A673 (cell line): Measurements from ENCODE around the gene OSBPL8.

Experiments
- CTCF ChIP-seq: fragments of 300-800, 200-600 bp; sonication (generic); conservative IDR thresholded peaks from 2 replicates; pipeline ENCODE4 v1.5.1; 2017; ENCODE audit warnings: low read depth, mild to moderate bottlenecking, antibody characterized with exemption, low read length, moderate library complexity, mixed read lengths
- EZH2 ChIP-seq: fragments of 200-600 bp; sonication (generic); IDR thresholded peaks from 2 replicates; pipeline ENCODE4 v1.6.1; 2017; ENCODE audit warnings: borderline replicate concordance, low read depth, mild to moderate bottlenecking, mixed read lengths, antibody characterized with exemption, low read length; ENCODE audit not compliant: poor library complexity, severe bottlenecking

DNA sequence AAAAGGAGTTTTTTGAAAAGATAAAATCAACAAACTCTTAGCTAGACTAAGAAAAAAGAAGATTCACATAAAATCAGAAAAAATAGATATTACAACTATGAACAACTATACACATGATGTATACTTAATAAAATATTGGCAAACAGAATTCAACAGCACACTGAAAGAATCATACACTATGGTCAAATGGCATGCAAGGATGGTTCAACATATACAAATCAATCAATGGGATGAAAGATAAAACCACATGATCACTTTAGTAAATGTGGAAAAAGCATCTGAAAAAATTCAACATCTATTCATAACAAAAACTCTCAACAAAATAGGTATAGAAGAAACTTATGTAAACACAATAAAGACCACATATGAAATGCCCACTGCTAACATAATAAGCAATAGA lies 126.8 kb downstream of the OSBPL8 start:
- TF ChIP-seq CTCF (no peak), EZH2 (no peak)
